ENCODE results near the gene ADGRG3.
"Not testable (repeated sequence)": the region's sequence is repeated elsewhere in the genome, so short reads cannot be mapped to it uniquely, and the experiment has no call there.

ADGRG3 gene

GRCh38 chr16:57670196-57670595 lies 2.1 kb downstream of the ADGRG3 start:
- TF ChIP-seq CSDC2 (CRISPR knock-in tag; IDR thresholded peaks at IDR 0.05) (no peak), GLIS3 (CRISPR knock-in tag; IDR thresholded peaks at IDR 0.05) (no peak), ESRRG (CRISPR knock-in tag; IDR thresholded peaks at IDR 0.05) (no peak)
- ATAC-seq = no peak

- not testable (repeated sequence) for ATAC-seq
These were observed 3.3 kb downstream of the ADGRG3 start for GRCh38 chr16:57671451-57671850.

- ATAC-seq = no peak
- no peak for TF ChIP-seq ZNF70 (CRISPR knock-in tag; IDR thresholded peaks at IDR 0.05)
- TF ChIP-seq SNAI2 (CRISPR knock-in tag; IDR thresholded peaks at IDR 0.05) = no peak
- no peak for TF ChIP-seq ISL1 (CRISPR knock-in tag; IDR thresholded peaks at IDR 0.05)
- TF ChIP-seq BACH2 (CRISPR knock-in tag; IDR thresholded peaks at IDR 0.05; ENCODE audit: borderline replicate concordance) = no peak
These were observed 4.3 kb downstream of the ADGRG3 start for GRCh38 chr16:57672416-57672815.

- ATAC-seq = no peak
- TF ChIP-seq ESRRG (CRISPR knock-in tag; IDR thresholded peaks at IDR 0.05) (no peak), ARNTL (CRISPR knock-in tag; IDR thresholded peaks at IDR 0.05; ENCODE audit: borderline replicate concordance, low read depth) (no peak), ZNF70 (CRISPR knock-in tag; IDR thresholded peaks at IDR 0.05) (no peak), TCF4 (CRISPR knock-in tag; IDR thresholded peaks at IDR 0.05; ENCODE audit: borderline replicate concordance) (no peak), CSRNP3 (CRISPR knock-in tag; IDR thresholded peaks at IDR 0.05) (no peak), RARB (CRISPR knock-in tag; IDR thresholded peaks at IDR 0.05) (no peak), ZFP3 (CRISPR knock-in tag; IDR thresholded peaks at IDR 0.05) (no peak), PATZ1 (CRISPR knock-in tag; IDR thresholded peaks at IDR 0.05; ENCODE audit: borderline replicate concordance) (no peak), CSDC2 (CRISPR knock-in tag; IDR thresholded peaks at IDR 0.05) (no peak), CREB5 (CRISPR knock-in tag; IDR thresholded peaks at IDR 0.05; ENCODE audit: low read depth) (no peak)
These were observed 4.7 kb downstream of the ADGRG3 start for GRCh38 chr16:57672824-57673223.

GRCh38 chr16:57675741-57676551 lies 7.8 kb downstream of the ADGRG3 start:
- ATAC-seq = no peak
- TF ChIP-seq TSHZ2 (CRISPR knock-in tag; IDR thresholded peaks at IDR 0.05) = no peak
- TF ChIP-seq CSDC2 (CRISPR knock-in tag; IDR thresholded peaks at IDR 0.05) = no peak
- TF ChIP-seq RARB (CRISPR knock-in tag; IDR thresholded peaks at IDR 0.05) = no peak

- no peak for ATAC-seq
- TF ChIP-seq RARB (CRISPR knock-in tag; IDR thresholded peaks at IDR 0.05) (no peak), CREB5 (CRISPR knock-in tag; IDR thresholded peaks at IDR 0.05; ENCODE audit: low read depth) (no peak), CSDC2 (CRISPR knock-in tag; IDR thresholded peaks at IDR 0.05) (no peak), ZNF8 (CRISPR knock-in tag; IDR thresholded peaks at IDR 0.05) (no peak), PATZ1 (CRISPR knock-in tag; IDR thresholded peaks at IDR 0.05; ENCODE audit: borderline replicate concordance) (no peak), TOX (CRISPR knock-in tag; IDR thresholded peaks at IDR 0.05; ENCODE audit: borderline replicate concordance) (no peak), ZFP3 (CRISPR knock-in tag; IDR thresholded peaks at IDR 0.05) (no peak)
These were observed 8.5 kb downstream of the ADGRG3 start for GRCh38 chr16:57676553-57677085.
